PC-9 (cell line): ENCODE measurements around the gene STK16.

Experiments
- EZH2 ChIP-seq: fragments of 200-600 bp; sonication (generic); IDR thresholded peaks from 2 replicates; pipeline ENCODE4 v1.8.0; 2017; ENCODE audit warnings: antibody characterized with exemption, low read depth
- TF ChIP-seq, protein P1 (sequence below): fragments of 200-600 bp; sonication (generic); conservative IDR thresholded peaks from 2 replicates; pipeline ENCODE4 v1.6.1; 2017; ENCODE audit warnings: mixed run types, antibody characterized with exemption, mild to moderate bottlenecking, moderate library complexity

DNA sequence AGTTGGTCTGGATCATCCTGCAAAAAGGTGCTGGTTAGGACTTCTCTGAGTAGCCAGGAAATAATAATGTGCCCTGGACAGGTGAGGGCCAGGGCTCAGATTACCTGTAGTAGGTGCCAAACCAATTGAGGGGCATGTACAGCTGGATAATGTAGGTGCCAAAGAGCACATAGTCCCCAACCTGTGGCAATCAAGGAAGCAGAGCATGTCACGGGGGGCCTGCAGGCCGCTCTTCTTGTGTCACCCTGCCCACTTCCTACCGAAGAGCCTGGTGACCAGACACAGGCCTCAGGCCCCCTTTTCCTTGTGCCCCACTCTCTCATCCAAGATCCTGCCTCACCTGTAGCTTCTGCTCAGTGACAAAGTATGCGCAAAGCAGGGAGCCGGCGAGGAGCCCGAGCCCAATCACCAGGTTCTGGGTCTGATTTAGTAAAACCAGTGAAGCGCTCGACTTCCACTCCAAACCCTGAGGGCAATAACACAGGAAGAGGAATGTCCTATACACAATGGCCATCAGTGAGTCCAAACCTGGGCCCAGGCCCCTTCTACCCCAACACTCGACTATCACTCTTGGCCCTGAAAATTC lies 31.7 kb upstream of the STK16 start:
- TF ChIP-seq, protein P1, sequence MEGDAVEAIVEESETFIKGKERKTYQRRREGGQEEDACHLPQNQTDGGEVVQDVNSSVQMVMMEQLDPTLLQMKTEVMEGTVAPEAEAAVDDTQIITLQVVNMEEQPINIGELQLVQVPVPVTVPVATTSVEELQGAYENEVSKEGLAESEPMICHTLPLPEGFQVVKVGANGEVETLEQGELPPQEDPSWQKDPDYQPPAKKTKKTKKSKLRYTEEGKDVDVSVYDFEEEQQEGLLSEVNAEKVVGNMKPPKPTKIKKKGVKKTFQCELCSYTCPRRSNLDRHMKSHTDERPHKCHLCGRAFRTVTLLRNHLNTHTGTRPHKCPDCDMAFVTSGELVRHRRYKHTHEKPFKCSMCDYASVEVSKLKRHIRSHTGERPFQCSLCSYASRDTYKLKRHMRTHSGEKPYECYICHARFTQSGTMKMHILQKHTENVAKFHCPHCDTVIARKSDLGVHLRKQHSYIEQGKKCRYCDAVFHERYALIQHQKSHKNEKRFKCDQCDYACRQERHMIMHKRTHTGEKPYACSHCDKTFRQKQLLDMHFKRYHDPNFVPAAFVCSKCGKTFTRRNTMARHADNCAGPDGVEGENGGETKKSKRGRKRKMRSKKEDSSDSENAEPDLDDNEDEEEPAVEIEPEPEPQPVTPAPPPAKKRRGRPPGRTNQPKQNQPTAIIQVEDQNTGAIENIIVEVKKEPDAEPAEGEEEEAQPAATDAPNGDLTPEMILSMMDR: no peak
- TF ChIP-seq EZH2: no peak
